SHP77 (cell line): ENCODE data around the gene DENND1C.

Source experiments
- DNase-seq, 2 experiments: peaks; one replicate each; lab custom pipeline; 2025; lab: John Stamatoyannopoulos, UW

Gene DENND1C

DNA sequence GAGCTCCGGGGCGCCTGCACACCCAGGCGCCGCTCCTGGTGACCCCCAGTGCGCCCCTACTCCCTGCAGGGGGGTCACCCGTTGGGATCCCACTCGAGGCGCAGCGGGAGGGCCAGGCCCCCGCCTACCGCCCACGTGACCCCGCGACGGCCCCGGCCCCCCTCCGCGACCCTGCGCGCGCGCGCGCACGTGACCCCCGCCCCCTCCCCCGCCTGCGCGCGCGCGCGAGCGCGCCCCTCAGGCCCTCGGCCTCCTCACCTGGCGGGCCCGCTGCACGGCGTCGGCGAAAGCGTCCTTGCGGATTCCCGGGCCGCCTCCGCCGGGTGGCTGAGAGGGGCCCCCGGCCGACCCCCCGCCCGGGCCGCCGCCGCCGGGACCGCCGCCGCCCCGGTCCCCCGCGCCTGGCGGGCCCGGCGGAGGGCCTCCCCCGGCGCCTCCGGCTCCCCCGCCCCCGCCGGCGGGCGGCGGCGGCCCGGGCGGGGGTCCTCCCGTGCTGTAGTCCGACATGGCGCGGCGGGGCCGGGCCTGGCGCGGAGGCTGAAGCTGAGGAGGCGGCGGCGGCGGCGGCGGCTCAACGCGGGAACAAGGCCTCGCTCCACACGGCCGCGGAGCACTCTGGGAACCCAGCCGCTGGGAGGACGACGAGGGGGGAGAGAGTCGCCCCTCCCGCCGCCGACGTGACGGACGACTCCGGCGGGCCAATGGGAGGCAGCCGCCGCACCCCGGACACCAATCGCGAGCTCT, 57.2 kb downstream of the DENND1C start, which contains the start of gene KHSRP:
TSS of gene KHSRP (minus strand) at position 617 of the 744 bp plus-strand sequence. CDS start at position 507, 110 bp downstream.
- no peak for DNase-seq

DNA sequence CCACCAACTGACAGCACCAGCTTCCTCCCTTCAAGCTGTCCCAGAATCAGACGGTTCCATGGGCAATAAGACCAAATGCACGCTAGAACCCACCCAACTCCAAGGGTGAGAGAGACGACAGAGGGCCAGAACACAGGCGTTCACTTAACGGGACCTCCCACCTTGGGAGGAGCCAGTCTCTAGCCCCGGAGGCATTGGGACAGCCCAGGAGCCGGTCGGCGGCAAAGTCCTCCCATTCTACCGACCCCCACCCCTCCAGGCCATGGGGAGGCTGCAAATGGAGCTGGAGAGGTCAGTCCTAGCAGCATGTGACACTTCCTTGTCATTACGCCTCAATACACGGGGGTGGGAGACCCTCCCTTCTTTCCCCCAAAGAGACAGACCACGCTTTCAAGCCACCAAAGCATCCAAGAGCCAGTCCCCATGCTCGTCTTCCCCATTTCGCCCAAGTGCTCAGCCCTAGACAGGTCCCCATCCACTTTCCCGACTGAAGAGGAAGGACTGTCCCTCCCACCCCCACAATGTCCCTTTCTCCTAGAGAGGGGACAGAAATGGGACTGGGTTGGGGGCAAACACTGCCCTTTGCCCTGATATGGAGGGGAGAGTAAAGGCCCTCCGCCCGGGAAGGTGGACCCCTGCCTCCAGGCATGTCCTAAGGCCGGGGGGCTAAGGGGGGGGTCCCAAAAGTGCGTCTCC, 57.9 kb downstream of the DENND1C start:
- DNase-seq: no peak

DNA sequence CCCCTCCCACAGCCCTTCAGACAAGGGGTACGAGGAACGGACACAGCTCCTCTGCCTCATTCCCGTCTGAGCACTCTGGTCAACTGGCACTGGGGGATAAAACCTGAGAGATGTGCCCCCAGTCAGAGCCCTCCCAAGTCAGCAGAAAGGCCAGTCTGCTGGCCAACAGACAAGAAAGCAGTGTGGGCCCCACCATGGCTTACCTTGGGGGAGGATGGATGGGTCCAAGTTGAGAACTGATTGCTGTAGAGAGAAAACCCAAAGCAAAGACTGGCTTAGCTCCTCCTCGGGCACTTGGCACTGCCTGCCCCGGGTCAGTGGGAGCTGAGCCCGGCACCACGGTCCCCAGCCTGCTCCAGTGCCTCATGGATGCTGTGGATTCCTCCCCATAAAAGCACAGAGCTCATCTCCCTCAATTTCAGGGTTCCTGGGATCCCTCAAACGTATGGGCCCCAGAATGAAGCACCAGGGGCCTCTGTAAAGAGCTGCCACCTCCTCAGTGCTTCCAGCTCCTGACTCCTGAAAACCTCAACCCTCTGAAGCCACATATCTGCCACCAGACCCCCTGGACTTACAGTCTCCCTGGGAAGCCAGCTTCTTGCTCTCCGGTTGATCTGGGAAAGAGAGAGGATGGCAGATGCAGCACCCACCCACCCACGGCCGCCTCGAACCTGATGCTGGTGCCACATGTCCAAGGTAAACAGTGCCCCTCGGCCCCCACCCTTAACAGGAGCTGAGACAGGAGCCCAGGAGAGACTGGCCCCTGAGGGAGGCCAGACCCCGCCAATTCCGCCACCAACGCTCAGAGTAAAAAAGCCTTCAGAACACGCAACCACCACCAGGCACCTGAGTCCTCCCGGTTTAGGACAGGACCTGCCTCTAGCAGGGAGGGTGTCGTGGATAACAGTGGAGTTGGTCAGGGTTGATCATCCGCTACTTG, 60.2 kb downstream of the DENND1C start:
- DNase-seq: no peak

DNA sequence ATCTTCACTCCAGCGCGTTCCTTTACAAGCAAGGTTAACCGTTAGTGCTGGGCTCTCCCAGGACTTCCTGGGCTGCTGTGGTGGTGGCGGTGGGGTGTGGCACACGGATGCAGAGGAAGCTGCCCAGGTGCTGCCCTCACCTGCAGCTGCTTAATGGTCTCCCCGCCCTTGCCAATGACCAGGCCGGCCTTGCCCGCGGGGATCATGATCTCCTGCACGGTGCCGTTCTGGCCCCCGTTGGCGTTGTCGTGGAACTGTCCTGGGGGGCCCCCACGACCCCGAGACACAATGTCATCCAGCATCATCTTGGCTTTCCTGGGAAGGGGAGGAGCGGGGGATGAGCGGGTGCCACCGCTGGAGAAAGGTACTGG, 63.0 kb downstream of the DENND1C start:
- DNase-seq: no peak

DNA sequence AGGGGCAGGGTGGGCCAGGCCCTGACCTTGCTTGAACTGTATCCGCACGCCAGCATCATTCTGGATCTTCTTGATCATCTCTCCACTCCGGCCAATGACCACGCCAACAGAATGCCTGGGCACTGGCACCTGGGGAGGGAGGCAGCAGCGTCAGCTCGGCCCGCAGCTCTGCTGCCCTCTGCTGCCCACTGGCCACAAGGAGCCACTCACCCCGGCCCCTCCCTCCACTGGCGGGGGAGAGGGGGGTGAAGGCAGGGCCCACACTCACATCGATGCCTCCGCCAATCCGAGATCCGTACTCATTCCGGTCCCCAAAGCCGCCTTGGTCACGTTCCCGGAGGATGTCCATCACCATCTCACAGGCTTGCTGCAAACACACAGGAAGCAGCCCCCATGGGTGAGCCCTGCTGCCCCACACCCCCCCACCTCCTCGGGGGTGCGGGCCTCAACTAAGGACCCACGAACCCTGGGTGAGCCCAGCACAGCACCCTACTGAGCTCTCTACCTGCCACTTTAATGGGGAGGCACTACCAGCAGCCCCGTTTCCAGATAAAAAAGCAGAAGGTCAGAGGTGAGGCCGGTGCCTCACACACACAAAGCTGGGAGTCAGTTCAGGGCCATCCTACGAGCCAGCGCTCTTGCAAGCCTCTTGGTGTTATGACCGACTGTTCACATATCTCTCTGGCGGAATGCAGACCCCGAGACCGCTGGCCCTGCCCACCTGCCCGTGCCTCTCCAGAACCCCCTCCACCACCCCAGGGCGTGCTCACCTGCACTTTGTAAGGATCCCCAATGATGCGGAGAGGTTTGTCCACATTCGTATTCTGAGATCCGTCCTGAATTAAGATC, 63.6 kb downstream of the DENND1C start:
- DNase-seq: no peak
